Osteoblast (primary cell): ENCODE results near the gene MTRF1L. TPM values are rescaled to one million over a fixed set of nuclear protein-coding genes. Genes with fewer than 3 reads are reported as not detected.
"Not testable (repeated sequence)": the region's sequence is repeated elsewhere in the genome, so short reads cannot be mapped to it uniquely, and the experiment has no call there.

Source experiments
- DNase-seq: peaks from one replicate; pipeline ENCODE4 v3.0.0; 2011; ENCODE audit warnings: low spot score, mixed read lengths; ENCODE audit not compliant: insufficient read length; ENCODE audit errors: missing footprints
- H2AFZ ChIP-seq: 2 replicates; pipeline ENCODE4 v1.6.0; 2011; ENCODE audit warnings: mild to moderate bottlenecking, low read length
- H3K27ac ChIP-seq: 2 replicates; pipeline ENCODE4 v1.5.1; 2011; ENCODE audit warnings: mild to moderate bottlenecking, low read depth, low read length, moderate library complexity
- H3K27me3 ChIP-seq: 2 replicates; pipeline ENCODE4 v1.6.0; 2012; ENCODE audit warnings: mild to moderate bottlenecking, control low read depth, inconsistent platforms, low read length, moderate library complexity; ENCODE audit not compliant: insufficient read depth
- H3K36me3 ChIP-seq: 2 replicates; pipeline ENCODE4 v1.5.1; 2011; ENCODE audit warnings: mild to moderate bottlenecking, low read length, control low read depth, moderate library complexity; ENCODE audit not compliant: insufficient read depth
- H3K4me1 ChIP-seq: 2 replicates; pipeline ENCODE4 v1.5.1; 2011; ENCODE audit warnings: mild to moderate bottlenecking, low read length, control low read depth, moderate library complexity; ENCODE audit not compliant: insufficient read depth
- H3K4me2 ChIP-seq: 2 replicates; pipeline ENCODE4 v1.6.0; 2011; ENCODE audit warnings: mild to moderate bottlenecking, low read length; ENCODE audit not compliant: insufficient read depth
- H3K4me3 ChIP-seq: fragments of 200-600 bp; sonication (generic); 3 replicates; pipeline ENCODE4 v1.5.1; 2012; ENCODE audit warnings: mild to moderate bottlenecking, low read length, inconsistent platforms; ENCODE audit not compliant: insufficient read depth
- H3K79me2 ChIP-seq: 2 replicates; pipeline ENCODE4 v1.6.0; 2012; ENCODE audit warnings: mild to moderate bottlenecking, low read length, control low read depth, inconsistent platforms; ENCODE audit not compliant: insufficient read depth
- H3K9me3 ChIP-seq: 2 replicates; pipeline ENCODE4 v1.5.1; 2011; ENCODE audit warnings: low read depth, low read length, control low read depth
- H4K20me1 ChIP-seq: 2 replicates; pipeline ENCODE4 v1.6.0; 2012; ENCODE audit warnings: mild to moderate bottlenecking, low read length, control low read depth; ENCODE audit not compliant: insufficient read depth
- CTCF ChIP-seq: IDR thresholded peaks from 2 replicates; pipeline ENCODE4 v1.5.1; 2011; ENCODE audit warnings: mild to moderate bottlenecking, low read depth, low read length, moderate library complexity; ENCODE audit errors: extremely low read depth
- total RNA-seq: library from RNA; depleted of rRNA; stranded (reverse); fragments of >200 nt; gene quantifications from 2 replicates; pipeline ENCODE4 v1.2.3, GENCODE V29; 2012

MTRF1L gene
- total RNA-seq, 1 donor, result 18.8 TPM

GRCh38 chr6:153013438-153013837 is 10.9 kb upstream of the MTRF1L start:
- DNase-seq, result no peak
- no peak for TF ChIP-seq CTCF
- no peak overlapping the region for H3K27ac ChIP-seq

GRCh38 chr6:153012856-153013255 is 10.3 kb upstream of the MTRF1L start:
- TF ChIP-seq CTCF, result no peak
- no peaks in the 10 kb centered on the region for H3K79me2 ChIP-seq
- no peaks in the 10 kb centered on the region for H3K36me3 ChIP-seq
- no peaks in the 10 kb centered on the region for H3K9me3 ChIP-seq
- no peak overlapping the region for H2AFZ ChIP-seq
- H4K20me1 ChIP-seq, result no peaks in the 10 kb centered on the region
- no peak overlapping the region for H3K4me3 ChIP-seq
- H3K27ac ChIP-seq, result no peak overlapping the region
- no peak for DNase-seq
- no peaks in the 10 kb centered on the region for H3K27me3 ChIP-seq
- no peaks in the 10 kb centered on the region for H3K4me1 ChIP-seq
- no peak overlapping the region for H3K4me2 ChIP-seq

More at GRCh38 chr6:153013438-153013837, 10.9 kb upstream of the MTRF1L start:
- Histone ChIP-seq H3K4me1 (no peaks in the 10 kb centered on the region), H3K27me3 (no peaks in the 10 kb centered on the region), H3K9me3 (no peaks in the 10 kb centered on the region), H4K20me1 (no peaks in the 10 kb centered on the region), H3K4me3 (no peak overlapping the region), H3K36me3 (no peaks in the 10 kb centered on the region), H3K4me2 (no peak overlapping the region), H2AFZ (no peak overlapping the region), H3K79me2 (no peaks in the 10 kb centered on the region)

GRCh38 chr6:153003366-153003690 is 819 bp upstream of the MTRF1L start:
- DNase-seq, result no peak
- no peak for TF ChIP-seq CTCF

GRCh38 chr6:153001767-153002612 is 519 bp downstream of the MTRF1L start:
- H3K4me3 ChIP-seq, result peak overlapping the region; percentile 90
- peaks cover 7% of the 10 kb centered on the region for H3K36me3 ChIP-seq
- peaks cover 12% of the 10 kb centered on the region for H4K20me1 ChIP-seq
- peaks cover 59% of the 10 kb centered on the region for H3K79me2 ChIP-seq
- H3K4me1 ChIP-seq, result peaks cover 9% of the 10 kb centered on the region
- peak overlapping the region; percentile 58 for H2AFZ ChIP-seq
- DNase-seq, result no peak
- peak overlapping the region; percentile 90 for H3K27ac ChIP-seq
- peak overlapping the region; percentile 99 for H3K4me2 ChIP-seq
- H3K27me3 ChIP-seq, result no peaks in the 10 kb centered on the region
- TF ChIP-seq CTCF, result no peak
- H3K9me3 ChIP-seq, result no peaks in the 10 kb centered on the region

More at GRCh38 chr6:153003366-153003690, 819 bp upstream of the MTRF1L start:
- no peaks in the 10 kb centered on the region for H3K9me3 ChIP-seq
- no peaks in the 10 kb centered on the region for H3K27me3 ChIP-seq
- peak overlapping the region; percentile 90 for H3K27ac ChIP-seq
- H3K36me3 ChIP-seq, result no peaks in the 10 kb centered on the region
- peak overlapping the region; percentile 99 for H3K4me2 ChIP-seq
- peaks cover 9% of the 10 kb centered on the region for H3K4me1 ChIP-seq
- peaks cover 12% of the 10 kb centered on the region for H4K20me1 ChIP-seq
- peak overlapping the region; percentile 90 for H3K4me3 ChIP-seq
- H3K79me2 ChIP-seq, result peaks cover 48% of the 10 kb centered on the region
- peak overlapping the region; percentile 89 for H2AFZ ChIP-seq

GRCh38 chr6:153000790-153001189 is 1.7 kb downstream of the MTRF1L start:
- not testable (repeated sequence) for H3K4me1 ChIP-seq, H3K27me3 ChIP-seq, H2AFZ ChIP-seq, DNase-seq, H3K9me3 ChIP-seq
- peak overlapping the region; percentile 90 for H3K4me3 ChIP-seq
- peak overlapping the region; percentile 90 for H3K27ac ChIP-seq
- H3K79me2 ChIP-seq, result peaks cover 71% of the 10 kb centered on the region
- peaks cover 14% of the 10 kb centered on the region for H3K36me3 ChIP-seq
- H4K20me1 ChIP-seq, result peaks cover 12% of the 10 kb centered on the region
- peak overlapping the region; percentile 99 for H3K4me2 ChIP-seq
